Thoracic aorta (tissue), 2 donors: Measurements from ENCODE around the gene ENTPD2. TPM values are rescaled to one million over a fixed set of nuclear protein-coding genes. Genes with fewer than 3 reads are reported as not detected.
"Not testable (repeated sequence)": the region's sequence is repeated elsewhere in the genome, so short reads cannot be mapped to it uniquely, and the experiment has no call there.

Experiments used
- ATAC-seq: fragments of 150-250 bp; one replicate; pipeline ENCODE4 v1.8.0; 2017; ENCODE audit warnings: low read depth; ENCODE audit not compliant: insufficient number of reproducible peaks, low FRiP score
- DNase-seq: peaks from one replicate; pipeline ENCODE4 v3.0.0-alpha.2; 2020; ENCODE audit warnings: low spot score
- H3K27ac ChIP-seq, 2 donors: fragments of 200-600 bp; sonication (generic); 1 replicate in 1 of 2; 2 replicates in 1 of 2; pipeline ENCODE4 v1.5.1; 2016; ENCODE audit warnings: mild to moderate bottlenecking in 2 of 2, moderate library complexity in 2 of 2
- H3K27me3 ChIP-seq: fragments of 200-600 bp; sonication (generic); replicated peaks from 2 replicates; pipeline ENCODE4 v1.6.0; 2016; ENCODE audit warnings: mild to moderate bottlenecking; ENCODE audit not compliant: insufficient read depth
- H3K36me3 ChIP-seq: fragments of 200-600 bp; sonication (generic); one replicate; pipeline ENCODE4 v1.5.1; 2016
- H3K4me1 ChIP-seq, 2 donors: fragments of 200-600 bp; sonication (generic); 1 replicate in 1 of 2; 2 replicates in 1 of 2; pipeline versions ENCODE4 v1.5.1 to v1.6.0; 2016; ENCODE audit warnings: low read depth in 2 of 2, mild to moderate bottlenecking in 1 of 2; ENCODE audit not compliant: control insufficient read depth in 1 of 2
- H3K4me3 ChIP-seq: fragments of 200-600 bp; sonication (generic); 2 replicates; pipeline ENCODE4 v1.5.1; 2016; ENCODE audit warnings: mild to moderate bottlenecking
- H3K9me3 ChIP-seq: fragments of 200-600 bp; sonication (generic); 2 replicates; pipeline ENCODE4 v1.5.1; 2016
- total RNA-seq, 2 donors: library from RNA; depleted of rRNA; stranded (reverse); fragments of >200 nt; gene quantifications; one replicate each; pipeline versions ENCODE4 v1.1.0 to v1.2.3, GENCODE V29; 2016
- TF ChIP-seq, protein P1 (sequence below): fragments of 200-600 bp; sonication (generic); IDR thresholded peaks from one replicate; pipeline ENCODE4 v1.5.1; 2019; ENCODE audit warnings: antibody characterized with exemption

Gene ENTPD2
- total RNA-seq, 2 donors from 2014 or later, result 0.92 to 0.95 TPM

DNA sequence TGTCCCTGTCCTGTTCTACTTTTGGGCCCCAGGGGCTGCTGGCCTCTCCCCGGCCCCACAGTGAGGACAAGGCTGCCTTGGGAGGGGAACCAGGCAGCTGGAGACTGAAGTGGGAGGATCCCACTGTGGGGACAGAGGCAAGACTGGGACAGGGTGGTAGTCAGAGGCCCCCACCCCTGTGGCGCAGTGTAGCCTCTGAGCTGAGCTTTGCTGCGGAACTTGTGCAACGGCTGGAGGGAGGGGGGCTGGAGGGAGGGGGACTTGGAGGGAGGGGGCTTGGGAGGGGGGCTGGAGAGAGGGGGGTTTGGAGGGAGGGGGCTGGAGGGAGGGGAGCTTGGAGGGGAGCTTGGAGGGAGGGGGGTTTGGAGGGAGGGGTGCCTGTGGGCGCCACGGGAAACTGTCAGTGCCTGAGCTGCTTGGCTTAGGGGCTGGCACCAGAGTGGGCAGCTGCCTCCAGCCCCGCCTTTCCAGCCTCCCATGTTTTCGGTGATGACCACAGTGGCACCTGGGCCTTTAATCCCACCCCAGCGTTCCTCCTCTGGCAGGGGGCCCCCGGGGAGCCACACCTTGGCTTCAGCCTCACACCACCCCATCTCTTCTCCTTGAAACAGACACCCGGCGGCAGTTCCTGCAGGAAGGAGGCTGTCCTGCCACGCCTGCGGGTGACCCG, 19.7 kb downstream of the ENTPD2 start:
- H3K4me3 ChIP-seq, result peak overlapping the region; percentile 52
- H3K36me3 ChIP-seq, result peaks cover 2% of the 10 kb centered on the region
- no peak for DNase-seq
- TF ChIP-seq, protein P1, sequence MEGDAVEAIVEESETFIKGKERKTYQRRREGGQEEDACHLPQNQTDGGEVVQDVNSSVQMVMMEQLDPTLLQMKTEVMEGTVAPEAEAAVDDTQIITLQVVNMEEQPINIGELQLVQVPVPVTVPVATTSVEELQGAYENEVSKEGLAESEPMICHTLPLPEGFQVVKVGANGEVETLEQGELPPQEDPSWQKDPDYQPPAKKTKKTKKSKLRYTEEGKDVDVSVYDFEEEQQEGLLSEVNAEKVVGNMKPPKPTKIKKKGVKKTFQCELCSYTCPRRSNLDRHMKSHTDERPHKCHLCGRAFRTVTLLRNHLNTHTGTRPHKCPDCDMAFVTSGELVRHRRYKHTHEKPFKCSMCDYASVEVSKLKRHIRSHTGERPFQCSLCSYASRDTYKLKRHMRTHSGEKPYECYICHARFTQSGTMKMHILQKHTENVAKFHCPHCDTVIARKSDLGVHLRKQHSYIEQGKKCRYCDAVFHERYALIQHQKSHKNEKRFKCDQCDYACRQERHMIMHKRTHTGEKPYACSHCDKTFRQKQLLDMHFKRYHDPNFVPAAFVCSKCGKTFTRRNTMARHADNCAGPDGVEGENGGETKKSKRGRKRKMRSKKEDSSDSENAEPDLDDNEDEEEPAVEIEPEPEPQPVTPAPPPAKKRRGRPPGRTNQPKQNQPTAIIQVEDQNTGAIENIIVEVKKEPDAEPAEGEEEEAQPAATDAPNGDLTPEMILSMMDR, result no peak
- ATAC-seq, result no peak
- H3K4me1 ChIP-seq, result peaks cover 3 to 4% of the 10 kb centered on the region in 2 donors
- no peaks in the 10 kb centered on the region for H3K27me3 ChIP-seq
- no peaks in the 10 kb centered on the region for H3K9me3 ChIP-seq
- H3K27ac ChIP-seq, result no peak overlapping the region

DNA sequence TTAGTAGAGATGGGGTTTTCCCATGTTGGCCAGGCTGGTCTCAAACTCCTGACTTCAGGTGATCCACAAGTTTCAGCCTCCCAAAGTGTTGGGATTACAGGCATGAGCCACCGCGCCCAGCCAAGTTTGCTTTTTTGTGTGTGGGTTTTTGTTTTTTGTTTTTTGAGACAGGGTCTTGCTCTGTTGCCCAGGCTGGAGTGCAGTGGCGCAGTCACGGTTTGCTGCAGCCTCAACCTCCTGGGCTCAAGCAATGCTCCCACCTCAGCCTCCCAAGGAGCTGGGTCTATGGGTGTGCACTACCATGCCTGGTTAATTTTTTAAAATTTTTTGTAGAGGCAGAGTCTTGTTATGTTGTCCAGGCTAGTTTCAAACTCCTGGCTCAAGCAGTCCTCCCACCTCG, 20.4 kb downstream of the ENTPD2 start:
- Histone ChIP-seq H3K4me3 (peak overlapping the region; percentile 52), H3K4me1 (peaks cover 10 to 11% of the 10 kb centered on the region in 2 donors)
- H3K36me3 ChIP-seq, H3K27me3 ChIP-seq, ATAC-seq, H3K9me3 ChIP-seq, H3K27ac ChIP-seq, DNase-seq: not testable (repeated sequence)

DNA sequence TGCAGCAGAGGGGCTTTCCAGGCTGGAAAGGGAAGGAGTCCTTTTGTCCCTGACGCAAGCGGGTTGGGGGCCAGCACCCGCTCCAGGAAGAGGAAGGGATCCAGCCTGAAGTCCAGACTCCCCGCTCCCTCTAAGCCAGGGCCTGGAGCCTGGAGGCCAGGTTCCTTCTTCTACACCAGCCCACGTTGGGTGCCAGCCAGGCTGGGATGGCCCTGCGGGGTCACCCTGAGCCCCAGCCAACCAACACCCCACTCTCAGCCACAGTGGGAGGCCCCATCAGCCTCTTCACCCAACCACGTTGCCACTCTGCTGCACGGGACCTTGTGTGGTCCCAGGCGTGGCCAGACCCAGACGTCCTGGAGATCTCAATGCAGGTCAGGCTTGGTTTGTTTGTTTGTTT, 21.0 kb downstream of the ENTPD2 start:
- Histone ChIP-seq H3K36me3 (no peaks in the 10 kb centered on the region), H3K27me3 (no peaks in the 10 kb centered on the region), H3K27ac (no peak overlapping the region), H3K4me3 (peak overlapping the region; percentile 52), H3K9me3 (no peaks in the 10 kb centered on the region), H3K4me1 (peaks cover 12 to 13% of the 10 kb centered on the region in 2 donors)
- TF ChIP-seq, protein P1, result no peak
- ATAC-seq (no peak), DNase-seq (no peak)

DNA sequence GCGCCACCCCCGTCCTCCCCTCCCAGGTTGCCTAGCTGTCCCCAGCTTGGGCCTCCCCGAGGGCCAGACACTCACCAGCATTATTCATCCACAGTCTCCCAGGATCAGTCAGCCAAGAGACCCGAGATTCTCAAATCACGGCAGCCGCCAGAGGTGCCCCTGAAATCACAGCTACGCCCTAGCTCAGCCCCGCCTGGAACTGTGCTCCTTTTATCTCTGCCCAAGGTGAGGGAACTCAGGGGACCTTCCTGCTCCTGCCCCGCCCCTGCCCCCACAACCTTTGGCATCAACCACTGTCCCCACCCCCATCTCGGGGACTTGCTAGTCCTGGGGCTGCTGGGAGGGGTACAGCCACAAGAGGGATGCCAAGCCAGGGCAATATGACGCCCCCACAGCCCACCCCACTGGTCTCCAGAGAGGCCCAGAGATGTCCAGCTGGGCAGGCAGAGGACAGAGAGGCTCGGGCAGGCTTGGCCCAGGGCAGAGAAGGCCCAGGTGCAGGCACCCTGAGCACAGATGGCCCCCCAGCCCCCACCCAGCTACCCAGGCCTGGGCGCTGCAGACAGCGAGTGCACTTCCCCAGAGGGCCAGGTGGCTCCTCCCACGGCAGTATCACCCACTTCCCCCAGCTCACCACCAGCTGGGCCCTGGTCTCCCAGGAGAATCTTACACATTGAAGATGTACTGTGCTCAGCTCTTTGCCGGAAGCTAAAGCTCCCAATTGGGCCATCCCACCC, 21.8 kb downstream of the ENTPD2 start, which contains the start of gene FUT7:
Gene FUT7 (minus strand): TSS at position 185 of the 737 bp plus-strand sequence. CDS start 97 bp downstream, at position 88.
- ATAC-seq, result no peak
- peak within 1 kb of the TSS; percentile 20 for H3K4me3 ChIP-seq

DNA sequence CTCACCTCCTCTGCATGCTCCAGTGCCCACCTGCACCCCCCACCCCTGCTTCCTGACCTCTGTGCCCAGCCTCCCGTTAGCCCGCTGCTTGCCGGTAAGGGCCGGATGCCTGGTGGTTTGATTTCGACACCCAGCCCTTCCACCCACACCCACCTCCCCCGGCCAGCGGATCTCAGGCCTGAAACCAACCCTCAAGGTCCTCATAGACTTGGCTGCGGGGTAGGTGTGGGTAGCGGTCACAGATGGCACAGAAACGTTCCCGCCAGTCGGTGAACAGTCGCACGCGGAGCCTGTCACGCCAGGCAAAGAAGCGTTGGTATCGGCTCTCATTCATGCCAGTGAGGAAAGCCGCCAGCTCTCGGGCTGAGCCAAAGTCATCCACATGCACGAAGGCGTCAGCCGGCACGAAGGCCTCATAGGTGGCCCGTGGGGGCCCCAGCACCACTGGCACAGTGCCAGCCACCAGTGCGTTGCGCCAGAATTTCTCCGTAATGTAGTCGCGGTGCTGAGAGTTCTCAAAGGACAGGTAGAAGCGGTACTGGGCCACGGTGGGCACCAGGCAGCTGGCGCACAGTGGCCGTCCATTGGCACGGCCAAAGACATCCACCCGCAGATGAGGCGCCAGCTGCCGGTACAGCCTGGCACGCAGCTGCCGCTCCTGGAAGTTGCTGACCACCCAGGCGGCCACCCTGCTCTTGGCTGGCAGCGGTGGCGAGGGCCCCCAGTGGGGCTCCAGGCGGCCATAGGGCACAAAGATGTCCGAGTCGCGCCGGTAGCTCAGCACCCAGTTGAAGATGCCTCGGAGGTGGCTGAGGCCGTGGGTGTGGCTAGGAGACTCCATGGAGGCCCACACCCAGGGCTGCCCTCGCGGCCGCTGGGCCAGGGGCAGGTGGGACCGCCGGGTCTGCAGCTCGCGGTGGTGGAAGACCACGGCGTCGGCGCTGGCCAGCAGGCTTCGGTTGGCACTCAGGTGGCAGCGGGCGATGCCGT, 23.0 kb downstream of the ENTPD2 start:
- Histone ChIP-seq H3K9me3 (no peaks in the 10 kb centered on the region), H3K27ac (no peak overlapping the region), H3K4me1 (peaks cover 20 to 30% of the 10 kb centered on the region in 2 donors), H3K27me3 (no peaks in the 10 kb centered on the region), H3K36me3 (no peaks in the 10 kb centered on the region), H3K4me3 (no peak overlapping the region)
- ATAC-seq (no peak), DNase-seq (no peak)
- TF ChIP-seq, protein P1, result no peak

More for the DNA sequence above, 21.8 kb downstream of the ENTPD2 start, which contains the start of gene FUT7:
- H3K9me3 ChIP-seq, result no peaks in the 10 kb centered on the region
- H3K27ac ChIP-seq, result no peak within 1 kb of the TSS
- no peaks in the 10 kb centered on the region for H3K27me3 ChIP-seq
- DNase-seq, result no peak
- TF ChIP-seq, protein P1, result no peak
- peaks cover 16 to 19% of the 10 kb centered on the region in 2 donors for H3K4me1 ChIP-seq
- H3K36me3 ChIP-seq, result no peaks in the 10 kb centered on the region
